ENCODE data around the gene ME1.

The ME1 gene

GRCh38 chr6:83430611-83431544 lies at the start of gene ME1:
Gene ME1, minus strand, starts transcription at chr6:83431051. Its CDS starts 97 bp downstream, at chr6:83430954.
- no peaks in the 10 kb centered on the region for H3K9me3 ChIP-seq (ENCODE audit: control insufficient read depth in 2 of 2, low read length in 2 of 2)
- peaks cover 13% of the 10 kb centered on the region for H3K4me1 ChIP-seq (ENCODE audit: control insufficient read depth, insufficient read depth, low read length)
- no peaks in the 10 kb centered on the region for H3K36me3 ChIP-seq (ENCODE audit: control insufficient read depth in 2 of 2, insufficient read depth in 2 of 2, low read length in 2 of 2)
- H3K9ac ChIP-seq (ENCODE audit: low read length in 2 of 2): peak within 1 kb of the TSS; percentile 73 to 74
- peak within 1 kb of the TSS; percentile 59 for H3K27ac ChIP-seq (ENCODE audit: low read length)
- H3K4me3 ChIP-seq (ENCODE audit: low read length in 2 of 2): peak within 1 kb of the TSS; percentile 76 to 84
- no peaks in the 10 kb centered on the region for H3K27me3 ChIP-seq (ENCODE audit: control insufficient read depth in 1 of 2, insufficient read depth in 2 of 2, low read length in 2 of 2)

GRCh38 chr6:83480470-83480869 lies 49.6 kb upstream of the ME1 start:
- H3K27ac ChIP-seq (ENCODE audit: low read length): no peak overlapping the region
- no peak overlapping the region for H3K4me3 ChIP-seq (ENCODE audit: low read length in 2 of 2)
- H3K9ac ChIP-seq (ENCODE audit: low read length in 2 of 2): no peak overlapping the region
- H3K4me1 ChIP-seq (ENCODE audit: control insufficient read depth, insufficient read depth, low read length): no peaks in the 10 kb centered on the region
- no peaks in the 10 kb centered on the region for H3K36me3 ChIP-seq (ENCODE audit: control insufficient read depth in 2 of 2, insufficient read depth in 2 of 2, low read length in 2 of 2)
- no peaks in the 10 kb centered on the region for H3K9me3 ChIP-seq (ENCODE audit: control insufficient read depth in 2 of 2, low read length in 2 of 2)
- no peaks in the 10 kb centered on the region for H3K27me3 ChIP-seq (ENCODE audit: control insufficient read depth in 1 of 2, insufficient read depth in 2 of 2, low read length in 2 of 2)

- Histone ChIP-seq H3K4me3 (ENCODE audit: low read length in 2 of 2) (no peak overlapping the region), H3K27ac (ENCODE audit: low read length) (no peak overlapping the region), H3K27me3 (ENCODE audit: control insufficient read depth in 1 of 2, insufficient read depth in 2 of 2, low read length in 2 of 2) (no peaks in the 10 kb centered on the region), H3K4me1 (ENCODE audit: control insufficient read depth, insufficient read depth, low read length) (no peaks in the 10 kb centered on the region), H3K36me3 (ENCODE audit: control insufficient read depth in 2 of 2, insufficient read depth in 2 of 2, low read length in 2 of 2) (no peaks in the 10 kb centered on the region), H3K9ac (ENCODE audit: low read length in 2 of 2) (no peak overlapping the region), H3K9me3 (ENCODE audit: control insufficient read depth in 2 of 2, low read length in 2 of 2) (no peaks in the 10 kb centered on the region)
Observed at GRCh38 chr6:83479389-83479788, 48.5 kb upstream of the ME1 start.

DNA sequence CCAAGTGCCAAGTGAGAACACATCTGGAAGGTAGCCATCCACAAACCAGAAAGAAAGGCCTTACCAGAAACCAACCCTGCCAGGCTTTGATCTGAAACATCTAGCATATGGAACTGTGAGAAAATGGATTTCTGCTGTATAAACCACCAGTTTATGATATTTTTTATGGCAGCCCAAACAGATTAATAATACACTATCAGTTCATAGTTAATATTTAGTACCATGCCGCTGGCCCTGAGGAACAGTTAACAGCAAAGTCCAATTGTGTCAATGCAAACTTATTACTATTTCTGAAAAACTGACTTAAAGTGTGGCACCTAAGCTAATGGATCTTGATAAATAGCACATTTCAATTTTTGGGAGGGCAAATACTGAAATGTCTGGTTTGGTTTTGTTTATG lies 46.1 kb upstream of the ME1 start:
- no peaks in the 10 kb centered on the region for H3K4me1 ChIP-seq (ENCODE audit: control insufficient read depth, insufficient read depth, low read length)

DNA sequence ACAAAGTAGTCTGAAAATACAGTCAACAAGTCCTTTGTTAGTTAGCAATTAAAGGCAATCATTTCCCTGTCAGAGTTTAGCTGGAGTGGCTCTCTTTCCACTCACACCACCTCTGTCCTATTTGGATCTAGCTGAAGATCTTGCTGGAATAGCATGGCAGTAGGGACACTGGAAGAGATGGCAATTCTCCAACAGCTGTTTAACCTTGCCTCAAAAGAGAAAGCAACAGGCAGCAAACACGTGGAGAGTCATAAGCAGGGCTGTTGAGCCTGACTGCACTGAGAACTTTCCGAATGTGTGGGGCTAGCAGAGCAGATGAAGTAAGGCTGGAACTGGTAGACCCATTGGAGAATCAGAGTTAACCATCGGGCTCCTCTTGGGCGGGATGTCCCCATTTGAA lies 43.5 kb upstream of the ME1 start:
- Histone ChIP-seq H3K4me1 (ENCODE audit: control insufficient read depth, insufficient read depth, low read length) (no peaks in the 10 kb centered on the region), H3K4me3 (ENCODE audit: low read length in 2 of 2) (no peak overlapping the region), H3K9ac (ENCODE audit: low read length in 2 of 2) (no peak overlapping the region), H3K9me3 (ENCODE audit: control insufficient read depth in 2 of 2, low read length in 2 of 2) (no peaks in the 10 kb centered on the region), H3K36me3 (ENCODE audit: control insufficient read depth in 2 of 2, insufficient read depth in 2 of 2, low read length in 2 of 2) (no peaks in the 10 kb centered on the region), H3K27me3 (ENCODE audit: control insufficient read depth in 1 of 2, insufficient read depth in 2 of 2, low read length in 2 of 2) (no peaks in the 10 kb centered on the region), H3K27ac (ENCODE audit: low read length) (no peak overlapping the region)

More for the DNA sequence above, 46.1 kb upstream of the ME1 start:
- Histone ChIP-seq H3K27ac (ENCODE audit: low read length) (no peak overlapping the region), H3K4me3 (ENCODE audit: low read length in 2 of 2) (no peak overlapping the region), H3K9ac (ENCODE audit: low read length in 2 of 2) (no peak overlapping the region), H3K27me3 (ENCODE audit: control insufficient read depth in 1 of 2, insufficient read depth in 2 of 2, low read length in 2 of 2) (no peaks in the 10 kb centered on the region), H3K9me3 (ENCODE audit: control insufficient read depth in 2 of 2, low read length in 2 of 2) (no peaks in the 10 kb centered on the region), H3K36me3 (ENCODE audit: control insufficient read depth in 2 of 2, insufficient read depth in 2 of 2, low read length in 2 of 2) (no peaks in the 10 kb centered on the region)

DNA sequence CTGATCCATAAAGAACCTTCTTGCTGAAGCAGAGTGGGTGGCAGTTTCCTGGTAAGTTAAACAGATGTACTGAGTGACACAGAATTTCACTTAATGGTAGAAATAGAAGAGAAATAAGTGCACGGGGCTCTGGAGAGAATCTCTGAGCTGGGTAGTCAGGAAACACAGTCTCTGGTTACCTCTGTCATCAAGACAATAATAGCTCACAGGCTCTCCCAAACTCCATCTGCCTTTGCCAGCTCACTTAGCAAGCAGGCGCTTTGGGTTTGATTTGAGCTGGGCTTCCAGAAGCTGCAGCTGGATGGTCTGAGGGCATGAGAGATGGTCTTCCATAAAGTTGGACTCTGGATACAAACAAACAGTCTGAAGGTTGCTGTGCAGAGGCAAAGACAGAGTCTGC lies 41.9 kb upstream of the ME1 start:
- Histone ChIP-seq H3K4me3 (ENCODE audit: low read length in 2 of 2) (no peak overlapping the region), H3K4me1 (ENCODE audit: control insufficient read depth, insufficient read depth, low read length) (no peaks in the 10 kb centered on the region), H3K9ac (ENCODE audit: low read length in 2 of 2) (no peak overlapping the region), H3K27me3 (ENCODE audit: control insufficient read depth in 1 of 2, insufficient read depth in 2 of 2, low read length in 2 of 2) (no peaks in the 10 kb centered on the region), H3K9me3 (ENCODE audit: control insufficient read depth in 2 of 2, low read length in 2 of 2) (no peaks in the 10 kb centered on the region), H3K27ac (ENCODE audit: low read length) (no peak overlapping the region), H3K36me3 (ENCODE audit: control insufficient read depth in 2 of 2, insufficient read depth in 2 of 2, low read length in 2 of 2) (no peaks in the 10 kb centered on the region)

GRCh38 chr6:83470587-83470986 lies 39.7 kb upstream of the ME1 start:
- no peaks in the 10 kb centered on the region for H3K4me1 ChIP-seq (ENCODE audit: control insufficient read depth, insufficient read depth, low read length)
- no peaks in the 10 kb centered on the region for H3K9me3 ChIP-seq (ENCODE audit: control insufficient read depth in 2 of 2, low read length in 2 of 2)
- no peak overlapping the region for H3K27ac ChIP-seq (ENCODE audit: low read length)
- H3K27me3 ChIP-seq (ENCODE audit: control insufficient read depth in 1 of 2, insufficient read depth in 2 of 2, low read length in 2 of 2): no peaks in the 10 kb centered on the region
- no peak overlapping the region for H3K9ac ChIP-seq (ENCODE audit: low read length in 2 of 2)
- H3K4me3 ChIP-seq (ENCODE audit: low read length in 2 of 2): no peak overlapping the region
- no peaks in the 10 kb centered on the region for H3K36me3 ChIP-seq (ENCODE audit: control insufficient read depth in 2 of 2, insufficient read depth in 2 of 2, low read length in 2 of 2)

GRCh38 chr6:83470001-83470400 lies 39.1 kb upstream of the ME1 start:
- Histone ChIP-seq H3K27me3 (ENCODE audit: control insufficient read depth in 1 of 2, insufficient read depth in 2 of 2, low read length in 2 of 2) (no peaks in the 10 kb centered on the region), H3K4me1 (ENCODE audit: control insufficient read depth, insufficient read depth, low read length) (no peaks in the 10 kb centered on the region), H3K9ac (ENCODE audit: low read length in 2 of 2) (no peak overlapping the region), H3K9me3 (ENCODE audit: control insufficient read depth in 2 of 2, low read length in 2 of 2) (no peaks in the 10 kb centered on the region), H3K4me3 (ENCODE audit: low read length in 2 of 2) (no peak overlapping the region), H3K36me3 (ENCODE audit: control insufficient read depth in 2 of 2, insufficient read depth in 2 of 2, low read length in 2 of 2) (no peaks in the 10 kb centered on the region), H3K27ac (ENCODE audit: low read length) (no peak overlapping the region)

DNA sequence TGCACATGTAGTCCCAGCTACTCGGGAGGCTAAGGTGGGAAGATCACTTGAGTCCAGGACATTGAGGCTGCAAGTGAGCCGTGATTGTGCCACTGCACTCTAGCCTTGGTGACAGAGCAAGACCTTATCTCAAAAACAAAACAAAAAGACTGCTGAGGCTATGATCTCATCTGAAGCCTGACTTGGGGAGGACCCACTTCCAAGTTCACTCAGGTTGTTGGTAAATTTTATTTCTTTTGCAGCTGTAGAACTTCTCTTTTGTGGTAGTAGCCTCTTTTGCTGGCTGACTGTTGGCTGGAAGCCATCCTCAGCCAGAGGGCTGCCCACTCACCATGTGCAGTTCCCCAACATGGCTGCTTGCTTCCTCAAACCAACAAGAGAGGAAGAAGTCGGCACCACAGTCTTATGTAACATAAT lies 36.8 kb upstream of the ME1 start:
- H3K9me3 ChIP-seq (ENCODE audit: control insufficient read depth in 2 of 2, low read length in 2 of 2): no peaks in the 10 kb centered on the region
- no peaks in the 10 kb centered on the region for H3K27me3 ChIP-seq (ENCODE audit: control insufficient read depth in 1 of 2, insufficient read depth in 2 of 2, low read length in 2 of 2)
- H3K4me1 ChIP-seq (ENCODE audit: control insufficient read depth, insufficient read depth, low read length): no peaks in the 10 kb centered on the region
- no peak overlapping the region for H3K27ac ChIP-seq (ENCODE audit: low read length)
- no peaks in the 10 kb centered on the region for H3K36me3 ChIP-seq (ENCODE audit: control insufficient read depth in 2 of 2, insufficient read depth in 2 of 2, low read length in 2 of 2)
- H3K9ac ChIP-seq (ENCODE audit: low read length in 2 of 2): no peak overlapping the region
- H3K4me3 ChIP-seq (ENCODE audit: low read length in 2 of 2): no peak overlapping the region

GRCh38 chr6:83466328-83466727 lies 35.5 kb upstream of the ME1 start:
- H3K4me3 ChIP-seq (ENCODE audit: low read length in 2 of 2): no peak overlapping the region

More at GRCh38 chr6:83466328-83466727, 35.5 kb upstream of the ME1 start:
- no peaks in the 10 kb centered on the region for H3K36me3 ChIP-seq (ENCODE audit: control insufficient read depth in 2 of 2, insufficient read depth in 2 of 2, low read length in 2 of 2)
- H3K27me3 ChIP-seq (ENCODE audit: control insufficient read depth in 1 of 2, insufficient read depth in 2 of 2, low read length in 2 of 2): no peaks in the 10 kb centered on the region
- H3K9me3 ChIP-seq (ENCODE audit: control insufficient read depth in 2 of 2, low read length in 2 of 2): no peaks in the 10 kb centered on the region
- no peaks in the 10 kb centered on the region for H3K4me1 ChIP-seq (ENCODE audit: control insufficient read depth, insufficient read depth, low read length)
- H3K27ac ChIP-seq (ENCODE audit: low read length): no peak overlapping the region
- H3K9ac ChIP-seq (ENCODE audit: low read length in 2 of 2): no peak overlapping the region

Data from stomach smooth muscle (tissue), 2 donors.